Stimulated activated naive CD4-positive, alpha-beta T cell treated with Interleukin-2 at 50 U/mL for 16 hours (primary cell): ENCODE data around the gene RIMBP2.

Experiments
- DNase-seq: peaks from one replicate; lab custom pipeline; 2025; lab: John Stamatoyannopoulos, UW

RIMBP2 gene

GRCh38 chr12:130506844-130507243, 209.3 kb downstream of the RIMBP2 start:
- DNase-seq, result no peak

- no peak for DNase-seq
Measured at GRCh38 chr12:130504840-130505175, 211.3 kb downstream of the RIMBP2 start.

GRCh38 chr12:130504110-130504839, 211.8 kb downstream of the RIMBP2 start:
- no peak for DNase-seq

GRCh38 chr12:130501821-130502220, 214.3 kb downstream of the RIMBP2 start:
- no peak for DNase-seq

- DNase-seq, result no peak
Measured at GRCh38 chr12:130500835-130501330, 215.2 kb downstream of the RIMBP2 start.

- no peak for DNase-seq
Measured at GRCh38 chr12:130499474-130499873, 216.6 kb downstream of the RIMBP2 start.

GRCh38 chr12:130498589-130499385, 217.3 kb downstream of the RIMBP2 start:
- no peak for DNase-seq

- no peak for DNase-seq
Measured at GRCh38 chr12:130497991-130498390, 218.1 kb downstream of the RIMBP2 start.

- no peak for DNase-seq
Measured at GRCh38 chr12:130497321-130497720, 218.8 kb downstream of the RIMBP2 start.

GRCh38 chr12:130496516-130497120, 219.5 kb downstream of the RIMBP2 start:
- no peak for DNase-seq

- DNase-seq, result no peak
Measured at GRCh38 chr12:130495156-130495555, 220.9 kb downstream of the RIMBP2 start.

- DNase-seq, result no peak
Measured at GRCh38 chr12:130494736-130495135, 221.4 kb downstream of the RIMBP2 start.

- no peak for DNase-seq
Measured at GRCh38 chr12:130493951-130494350, 222.1 kb downstream of the RIMBP2 start.

- no peak for DNase-seq
Measured at GRCh38 chr12:130491421-130492357, 224.4 kb downstream of the RIMBP2 start.

GRCh38 chr12:130490674-130491073, 225.4 kb downstream of the RIMBP2 start:
- no peak for DNase-seq

- no peak for DNase-seq
Measured at GRCh38 chr12:130489293-130489692, 226.8 kb downstream of the RIMBP2 start.

- no peak for DNase-seq
Measured at GRCh38 chr12:130488358-130488710, 227.8 kb downstream of the RIMBP2 start.

- DNase-seq, result no peak
Measured at GRCh38 chr12:130487636-130488357, 228.3 kb downstream of the RIMBP2 start.

GRCh38 chr12:130486891-130487416, 229.1 kb downstream of the RIMBP2 start:
- DNase-seq, result no peak

- no peak for DNase-seq
Measured at GRCh38 chr12:130486146-130486435, 230.0 kb downstream of the RIMBP2 start.
